NCI-H82 treated with DMSO at 0.1 percent for 48 hours (cell line): ENCODE results near the gene CLIC3.
A peak's percentile ranks its signal among the peaks of the same experiment; 100 is the strongest.

Source experiments
- DNase-seq: peaks from one replicate; lab custom pipeline; 2025; ENCODE audit not compliant: unreplicated experiment; lab: John Stamatoyannopoulos, UW

Gene CLIC3

GRCh38 chr9:137031904-137032640, 35.7 kb upstream of the CLIC3 start, which contains the start of gene FUT7:
Gene FUT7, minus strand, starts transcription at chr9:137032088. Its CDS starts 97 bp downstream, at chr9:137031991.
- DNase-seq = no peak

DNA sequence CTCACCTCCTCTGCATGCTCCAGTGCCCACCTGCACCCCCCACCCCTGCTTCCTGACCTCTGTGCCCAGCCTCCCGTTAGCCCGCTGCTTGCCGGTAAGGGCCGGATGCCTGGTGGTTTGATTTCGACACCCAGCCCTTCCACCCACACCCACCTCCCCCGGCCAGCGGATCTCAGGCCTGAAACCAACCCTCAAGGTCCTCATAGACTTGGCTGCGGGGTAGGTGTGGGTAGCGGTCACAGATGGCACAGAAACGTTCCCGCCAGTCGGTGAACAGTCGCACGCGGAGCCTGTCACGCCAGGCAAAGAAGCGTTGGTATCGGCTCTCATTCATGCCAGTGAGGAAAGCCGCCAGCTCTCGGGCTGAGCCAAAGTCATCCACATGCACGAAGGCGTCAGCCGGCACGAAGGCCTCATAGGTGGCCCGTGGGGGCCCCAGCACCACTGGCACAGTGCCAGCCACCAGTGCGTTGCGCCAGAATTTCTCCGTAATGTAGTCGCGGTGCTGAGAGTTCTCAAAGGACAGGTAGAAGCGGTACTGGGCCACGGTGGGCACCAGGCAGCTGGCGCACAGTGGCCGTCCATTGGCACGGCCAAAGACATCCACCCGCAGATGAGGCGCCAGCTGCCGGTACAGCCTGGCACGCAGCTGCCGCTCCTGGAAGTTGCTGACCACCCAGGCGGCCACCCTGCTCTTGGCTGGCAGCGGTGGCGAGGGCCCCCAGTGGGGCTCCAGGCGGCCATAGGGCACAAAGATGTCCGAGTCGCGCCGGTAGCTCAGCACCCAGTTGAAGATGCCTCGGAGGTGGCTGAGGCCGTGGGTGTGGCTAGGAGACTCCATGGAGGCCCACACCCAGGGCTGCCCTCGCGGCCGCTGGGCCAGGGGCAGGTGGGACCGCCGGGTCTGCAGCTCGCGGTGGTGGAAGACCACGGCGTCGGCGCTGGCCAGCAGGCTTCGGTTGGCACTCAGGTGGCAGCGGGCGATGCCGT, 34.5 kb upstream of the CLIC3 start:
- DNase-seq = no peak

DNA sequence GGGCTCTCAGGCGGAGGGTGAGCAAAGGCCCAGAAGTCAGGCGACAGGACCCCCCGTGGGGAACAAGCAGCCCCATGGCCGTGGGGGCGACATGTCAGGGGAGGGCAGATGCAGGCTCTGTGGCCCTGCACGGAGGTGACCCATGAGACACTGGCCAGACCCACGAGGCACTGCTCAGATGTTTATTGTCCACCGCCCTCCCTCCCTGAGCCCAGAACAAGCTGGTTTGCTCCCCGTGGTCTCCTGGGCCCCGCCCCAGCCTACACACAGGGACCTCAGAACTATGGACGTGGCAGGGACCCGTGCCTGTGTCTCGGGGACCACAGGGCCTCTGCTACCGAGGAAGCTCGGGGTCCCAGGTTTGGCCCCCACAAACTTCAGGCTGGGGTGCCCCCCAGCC, 33.6 kb upstream of the CLIC3 start:
- DNase-seq = no peak

GRCh38 chr9:137029058-137029936, 32.9 kb upstream of the CLIC3 start:
- DNase-seq = peak; percentile 32

GRCh38 chr9:137028263-137029057, 32.1 kb upstream of the CLIC3 start:
- peak; percentile 5 for DNase-seq

DNA sequence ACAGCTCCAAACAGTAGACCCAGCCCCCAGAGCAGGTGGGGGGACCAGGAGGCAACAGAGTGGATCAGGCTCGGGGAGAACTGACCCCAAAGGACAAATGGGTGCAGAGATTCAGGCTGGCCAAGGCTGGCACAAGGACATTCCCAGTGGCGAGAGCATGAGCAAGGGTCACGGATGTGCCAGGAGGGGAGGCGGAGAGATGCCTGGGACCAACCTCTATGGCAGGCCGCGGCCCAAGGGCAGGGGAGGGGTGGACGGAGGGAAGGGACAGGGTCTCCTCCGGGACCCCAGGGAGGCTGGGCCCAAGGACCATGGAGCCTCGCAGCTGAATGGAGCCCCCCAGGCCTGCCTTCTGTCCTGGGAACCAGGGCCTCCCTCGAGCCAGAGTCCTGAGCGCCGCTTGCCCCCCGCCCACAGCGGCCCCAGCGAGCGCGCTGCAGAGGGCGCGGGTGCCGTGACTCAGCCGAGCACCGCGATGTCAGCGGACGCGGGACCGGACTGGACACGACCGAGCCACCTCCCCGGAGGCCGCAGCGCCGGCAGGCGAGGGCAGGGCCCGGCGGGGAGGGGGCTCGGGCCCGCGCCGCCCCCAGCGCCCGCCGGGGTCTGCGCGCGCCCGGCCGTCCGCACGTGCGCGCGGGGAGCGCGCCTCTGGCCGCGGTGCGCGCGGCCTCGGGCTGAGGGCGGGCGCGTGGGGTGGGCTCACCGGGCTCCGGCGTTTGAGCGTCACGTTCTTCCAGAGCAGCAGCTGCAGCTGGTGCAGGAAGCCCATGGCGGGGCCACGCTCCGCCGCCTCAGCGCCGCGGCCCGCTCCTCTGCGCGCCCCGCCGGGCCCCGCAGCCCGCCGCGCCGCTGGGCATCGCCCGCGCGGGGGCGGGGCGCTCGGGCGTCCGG, 31.2 kb upstream of the CLIC3 start, which contains the start of gene ABCA2:
Gene ABCA2, minus strand, starts transcription at position 869 of the 894 bp plus-strand sequence. Its CDS starts 97 bp downstream, at position 772.
- DNase-seq = no peak

DNA sequence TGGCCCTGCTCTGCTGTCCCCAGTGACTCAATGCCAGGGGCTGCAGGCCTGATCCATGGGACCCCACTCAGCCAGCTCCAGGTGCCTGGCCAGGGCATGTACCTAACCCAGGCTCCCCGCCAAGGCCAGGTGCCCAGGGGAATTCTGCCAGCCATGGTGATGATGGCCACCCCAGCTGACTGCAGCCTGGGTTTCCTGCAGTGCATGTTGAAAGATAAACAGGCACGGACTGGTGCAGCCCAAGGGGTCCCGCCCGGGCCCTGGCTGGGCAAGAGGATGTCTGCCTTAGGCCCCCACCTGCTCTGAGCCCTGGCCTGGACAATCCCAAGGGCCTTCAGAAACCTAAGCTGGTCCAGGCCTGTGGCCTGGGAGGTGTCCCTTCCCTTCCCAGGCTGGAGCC, 30.5 kb upstream of the CLIC3 start:
- no peak for DNase-seq

- no peak for DNase-seq
Observed at GRCh38 chr9:137026384-137026783, 30.0 kb upstream of the CLIC3 start.

- no peak for DNase-seq
Observed at GRCh38 chr9:137025517-137025966, 29.2 kb upstream of the CLIC3 start.

GRCh38 chr9:137023583-137023991, 27.2 kb upstream of the CLIC3 start:
- DNase-seq = no peak

- DNase-seq = no peak
Observed at GRCh38 chr9:137023157-137023556, 26.8 kb upstream of the CLIC3 start.

DNA sequence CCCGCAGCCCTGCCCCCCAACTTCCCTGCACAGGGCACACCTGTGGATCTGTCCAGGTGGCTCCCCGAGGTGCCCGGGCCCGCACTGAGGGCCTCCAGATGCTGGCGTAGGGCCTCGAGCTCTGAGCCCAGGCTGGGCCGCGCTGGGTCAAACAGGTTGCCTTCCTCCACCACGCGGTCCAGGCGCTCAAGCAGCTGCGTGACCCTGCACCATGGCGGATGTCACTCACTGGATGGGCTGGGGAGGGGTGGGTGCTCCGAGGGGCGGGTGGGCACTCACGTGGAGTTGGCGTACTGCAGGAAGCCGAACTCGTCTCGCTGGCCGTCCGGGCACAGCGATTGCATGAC, 26.3 kb upstream of the CLIC3 start:
- DNase-seq = no peak

DNA sequence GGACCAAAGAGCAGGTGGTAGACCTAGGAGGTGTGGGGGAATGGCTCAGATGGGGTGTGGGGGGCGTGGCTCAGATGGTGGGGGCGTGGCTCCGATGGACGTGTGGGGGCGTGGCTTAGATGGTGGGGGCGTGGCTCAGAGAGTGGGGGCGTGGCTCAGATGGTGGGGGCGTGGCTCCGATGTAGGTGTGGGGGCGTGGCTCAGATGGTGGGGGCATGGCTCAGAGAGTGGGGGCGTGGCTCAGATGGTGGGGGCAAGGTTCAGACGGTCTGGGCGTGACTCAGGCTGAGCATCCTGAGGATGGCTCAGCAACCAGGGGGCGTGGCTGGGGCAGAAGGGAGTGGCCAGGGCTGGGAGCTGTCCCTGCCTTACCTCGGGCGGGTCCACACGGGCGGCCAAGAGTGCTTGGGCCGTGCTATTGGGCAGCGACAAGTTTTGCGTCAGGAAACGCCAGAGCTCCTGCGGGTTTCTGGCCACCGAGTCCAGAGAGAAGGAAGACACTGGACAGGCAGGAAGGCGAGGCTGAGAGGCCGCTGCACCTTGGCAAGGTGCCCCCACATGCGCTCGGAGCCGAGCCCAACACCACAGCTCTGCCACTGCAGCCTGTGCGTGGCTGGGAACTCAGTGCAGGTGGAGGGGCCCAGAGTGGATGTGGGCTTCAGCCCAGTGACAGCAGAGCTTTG, 25.8 kb upstream of the CLIC3 start:
- DNase-seq = no peak

DNA sequence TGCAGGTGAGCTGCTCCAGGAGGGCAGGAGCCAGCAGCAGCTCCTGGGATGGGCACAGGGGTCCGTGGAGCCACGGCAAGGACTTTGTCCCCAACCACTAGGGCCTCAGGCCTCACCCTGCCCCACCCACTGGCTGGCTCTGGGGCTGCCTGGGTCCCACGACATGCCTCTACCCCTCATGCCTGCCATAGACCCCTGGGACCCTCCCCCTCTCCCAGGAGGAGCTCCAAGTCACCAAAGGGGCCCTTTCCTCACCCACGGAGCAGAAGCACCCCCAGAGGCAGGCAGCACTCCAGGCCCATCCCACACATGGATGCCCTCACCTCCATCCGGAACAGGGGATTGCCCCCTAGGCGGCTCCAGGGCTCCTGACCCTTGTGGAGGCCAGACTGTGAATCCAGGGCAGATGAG, 25.2 kb upstream of the CLIC3 start:
- DNase-seq = no peak

DNA sequence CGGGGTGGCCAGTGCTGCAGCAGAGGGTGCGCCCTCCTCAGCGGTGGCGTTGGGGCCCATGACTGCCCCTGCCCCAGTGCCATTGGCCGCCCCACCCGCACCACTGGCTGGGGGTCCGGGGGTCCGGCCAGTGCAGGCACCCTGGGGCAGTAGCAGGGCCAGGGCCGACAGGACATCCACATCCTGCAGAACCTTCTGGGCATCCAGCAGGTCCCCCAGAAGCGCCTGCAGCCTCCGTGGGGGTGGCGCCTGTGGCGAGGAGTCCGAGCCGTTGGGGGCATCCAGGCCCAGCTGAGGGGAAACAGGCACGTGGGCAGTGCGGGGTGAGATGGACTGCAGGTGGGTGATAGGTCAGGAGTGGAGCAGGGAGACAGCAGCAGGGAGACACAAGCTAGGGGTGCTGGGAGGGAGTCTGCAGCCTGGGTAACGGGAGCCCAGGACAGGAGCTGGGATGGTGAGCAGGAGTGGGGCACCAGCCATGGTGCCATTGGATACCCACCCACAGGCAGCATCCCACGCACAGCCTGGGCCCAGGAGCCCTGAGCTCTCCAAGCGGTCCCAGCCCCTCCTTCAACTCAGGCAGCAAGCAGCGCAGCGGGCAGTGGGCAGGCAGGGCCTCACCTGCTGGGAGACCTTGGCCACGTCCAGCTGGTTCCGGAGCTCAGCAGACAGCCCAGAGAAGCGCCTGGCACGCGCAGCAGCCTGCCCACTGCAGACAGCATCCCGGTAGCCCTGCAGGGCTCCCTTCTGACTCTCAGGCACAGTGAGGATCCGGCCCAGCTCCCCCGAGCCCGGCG, 24.6 kb upstream of the CLIC3 start:
- no peak for DNase-seq

- no peak for DNase-seq
Observed at GRCh38 chr9:137019891-137020683, 23.7 kb upstream of the CLIC3 start.
